Body of pancreas (tissue), 4 donors: ENCODE measurements around the gene SLC6A20. TPM values are rescaled to one million over a fixed set of nuclear protein-coding genes. Genes with fewer than 3 reads are reported as not detected.
A peak's percentile ranks its signal among the peaks of the same experiment; 100 is the strongest.

Source experiments
- ATAC-seq: fragments of 150-250 bp; one replicate; pipeline ENCODE4 v1.9.1; 2016
- DNase-seq, 4 donors: peaks; one replicate each; pipeline ENCODE4 v3.0.0-alpha.2; 2019
- H3K27ac ChIP-seq, 4 donors: fragments of 200-600 bp; sonication (generic); 1 replicate in 3 of 4; 2 replicates in 1 of 4; pipeline versions ENCODE4 v1.5.1 to v1.6.1; 2016 to 2019; ENCODE audit warnings: mild to moderate bottlenecking in 1 of 4, mixed read lengths in 1 of 4, moderate library complexity in 1 of 4
- H3K27me3 ChIP-seq, 2 donors: fragments of 200-600 bp; sonication (generic); one replicate each; pipeline ENCODE4 v1.6.0; 2016; ENCODE audit warnings: mild to moderate bottlenecking in 1 of 2
- H3K36me3 ChIP-seq, 2 donors: fragments of 200-600 bp; sonication (generic); replicated peaks in 1 of 2; 2 replicates each; pipeline ENCODE4 v1.5.1; 2016; ENCODE audit warnings: low read depth in 2 of 2; ENCODE audit not compliant: insufficient read depth in 1 of 2
- H3K4me1 ChIP-seq: fragments of 200-600 bp; sonication (generic); one replicate; pipeline ENCODE4 v1.6.0; 2016
- H3K4me3 ChIP-seq, 2 donors: fragments of 200-600 bp; sonication (generic); 1 replicate in 1 of 2; 2 replicates in 1 of 2; pipeline ENCODE4 v1.5.1; 2016 to 2019
- H3K9me3 ChIP-seq, 3 donors: fragments of 200-600 bp; sonication (generic); 1 replicate in 2 of 3; 2 replicates in 1 of 3; pipeline ENCODE4 v1.5.1; 2016
- POLR2A ChIP-seq, 3 donors: fragments of 450-650 bp; IDR thresholded peaks; one replicate each; pipeline ENCODE4 v1.6.1; 2016; ENCODE audit warnings: antibody characterized with exemption in 3 of 3, mild to moderate bottlenecking in 2 of 3
- WGBS, 2 donors: methylation state at CpG; one replicate each; pipeline ENCODE4 v1.1.5; 2017; 5-methylcytosine and 5-hydroxymethylcytosine counted together
- intact Hi-C: fragments of 100-400 bp; cut with DNase I; formaldehyde crosslinking; loops from one replicate; pipeline ENCODE4 v1.15.1; 2023
- total RNA-seq, 2 donors: library from RNA; depleted of rRNA; stranded (reverse); fragments of >200 nt; gene quantifications; one replicate each; pipeline ENCODE4 v1.1.0, GENCODE V29; 2016
- TF ChIP-seq, protein P1 (sequence below), 7 experiments: fragments of 450-650 bp in 4 of 7; fragments of 200-600 bp in 3 of 7; sonication (generic) in 3 of 7; IDR thresholded peaks; one replicate each; pipeline ENCODE4 v1.5.1; 2016 to 2019; ENCODE audit warnings: antibody characterized with exemption in 7 of 7

Gene SLC6A20
- total RNA-seq, 2 donors from 2014 or later = 4.7 to 5.3 TPM

DNA sequence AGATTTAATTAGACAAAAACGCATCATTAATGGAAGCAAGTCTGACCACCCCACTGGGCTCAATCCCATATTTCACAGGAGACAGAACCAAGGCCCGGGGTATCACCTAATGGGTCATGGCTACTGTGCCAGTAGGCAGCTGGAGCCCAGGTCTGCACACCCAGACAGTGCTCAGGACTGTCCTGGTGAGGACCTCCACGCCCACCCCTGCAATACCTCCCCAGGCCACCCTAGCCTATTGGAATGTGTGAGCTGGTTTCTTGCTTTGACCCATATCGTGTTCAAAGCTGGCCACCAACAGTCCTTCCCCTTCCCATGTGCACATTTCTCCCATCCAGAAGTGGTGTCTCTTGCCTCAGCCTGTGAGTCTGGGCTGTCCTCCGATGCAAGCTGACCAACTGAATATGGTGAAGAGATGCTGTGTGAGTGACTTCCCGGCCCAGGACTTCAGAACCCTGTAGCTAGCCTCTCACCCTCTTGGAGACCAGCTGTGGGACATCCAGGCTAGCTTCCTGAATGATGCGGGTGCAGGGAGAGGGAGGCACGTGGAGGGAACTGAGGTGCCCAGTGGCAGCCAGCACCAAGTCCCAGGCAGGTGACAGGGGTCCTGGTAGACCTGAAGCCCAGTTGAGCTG, 19.1 kb downstream of the SLC6A20 start:
- ATAC-seq (no peak), DNase-seq (no peak)
- H3K36me3 ChIP-seq = no peaks in the 10 kb centered on the region
- TF ChIP-seq POLR2A (IDR thresholded peaks at IDR 0.05) = no peak
- TF ChIP-seq, protein P1, sequence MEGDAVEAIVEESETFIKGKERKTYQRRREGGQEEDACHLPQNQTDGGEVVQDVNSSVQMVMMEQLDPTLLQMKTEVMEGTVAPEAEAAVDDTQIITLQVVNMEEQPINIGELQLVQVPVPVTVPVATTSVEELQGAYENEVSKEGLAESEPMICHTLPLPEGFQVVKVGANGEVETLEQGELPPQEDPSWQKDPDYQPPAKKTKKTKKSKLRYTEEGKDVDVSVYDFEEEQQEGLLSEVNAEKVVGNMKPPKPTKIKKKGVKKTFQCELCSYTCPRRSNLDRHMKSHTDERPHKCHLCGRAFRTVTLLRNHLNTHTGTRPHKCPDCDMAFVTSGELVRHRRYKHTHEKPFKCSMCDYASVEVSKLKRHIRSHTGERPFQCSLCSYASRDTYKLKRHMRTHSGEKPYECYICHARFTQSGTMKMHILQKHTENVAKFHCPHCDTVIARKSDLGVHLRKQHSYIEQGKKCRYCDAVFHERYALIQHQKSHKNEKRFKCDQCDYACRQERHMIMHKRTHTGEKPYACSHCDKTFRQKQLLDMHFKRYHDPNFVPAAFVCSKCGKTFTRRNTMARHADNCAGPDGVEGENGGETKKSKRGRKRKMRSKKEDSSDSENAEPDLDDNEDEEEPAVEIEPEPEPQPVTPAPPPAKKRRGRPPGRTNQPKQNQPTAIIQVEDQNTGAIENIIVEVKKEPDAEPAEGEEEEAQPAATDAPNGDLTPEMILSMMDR (IDR thresholded peaks at IDR 0.05) = no peak
- H3K4me3 ChIP-seq = no peak overlapping the region
- H3K4me1 ChIP-seq = peaks cover 7% of the 10 kb centered on the region
- no peaks in the 10 kb centered on the region for H3K27me3 ChIP-seq
- intact Hi-C loops = no loop called here
- no peak overlapping the region for H3K27ac ChIP-seq
- no peaks in the 10 kb centered on the region for H3K9me3 ChIP-seq
- 72 to 84% methylated on average over 6 to 8 of the region's 8 CpGs for WGBS, 2 donors

DNA sequence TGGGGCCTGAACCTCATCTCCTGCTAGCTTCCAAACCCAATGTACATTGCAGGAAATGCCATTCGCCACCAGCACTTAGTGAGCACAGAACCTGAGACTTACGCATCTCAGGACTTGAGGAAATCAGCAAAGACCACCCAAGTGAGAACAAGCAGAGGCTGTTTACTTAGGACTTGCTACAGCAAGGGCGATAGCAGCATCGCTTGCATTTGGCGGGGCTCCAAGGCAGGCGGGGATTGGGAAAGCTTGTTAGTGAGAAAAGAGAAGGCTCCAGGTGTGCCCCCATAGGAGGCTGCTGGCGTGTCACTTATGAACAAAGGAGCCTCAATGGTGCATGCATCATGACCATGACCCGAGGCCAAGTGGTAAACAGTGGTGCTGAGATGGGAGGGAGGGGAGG, 19.7 kb downstream of the SLC6A20 start:
- DNase-seq = peak in 1 of 4 donors; percentile 24
- Histone ChIP-seq H3K36me3 (no peaks in the 10 kb centered on the region), H3K9me3 (no peaks in the 10 kb centered on the region), H3K27me3 (no peaks in the 10 kb centered on the region), H3K4me1 (peaks cover 7% of the 10 kb centered on the region), H3K4me3 (no peak overlapping the region), H3K27ac (no peak overlapping the region)
- intact Hi-C loops = no loop called here
- ATAC-seq = no peak
- WGBS, 2 donors = 61 to 64% methylated on average over 7 to 8 of the region's 8 CpGs
- TF ChIP-seq, protein P1 (IDR thresholded peaks at IDR 0.05) = no peak
- TF ChIP-seq POLR2A (IDR thresholded peaks at IDR 0.05) = no peak

DNA sequence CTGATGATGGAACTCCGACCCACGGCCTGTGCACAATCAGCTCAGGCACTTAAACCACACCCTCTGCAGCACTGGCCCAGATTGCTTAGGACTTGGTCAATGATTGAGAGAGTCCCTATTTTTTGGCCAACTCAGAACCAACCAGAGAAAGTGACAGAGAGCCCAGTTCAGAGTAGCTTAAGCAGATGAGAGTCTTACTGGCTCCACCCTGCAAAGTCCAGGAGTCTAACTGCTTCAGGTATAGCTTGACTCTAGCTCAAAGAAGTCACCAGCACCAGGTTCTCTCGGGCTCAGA, 20.1 kb downstream of the SLC6A20 start:
- H3K9me3 ChIP-seq = no peaks in the 10 kb centered on the region
- DNase-seq = no peak
- H3K4me3 ChIP-seq = no peak overlapping the region
- no peaks in the 10 kb centered on the region for H3K27me3 ChIP-seq
- no peak for TF ChIP-seq POLR2A (IDR thresholded peaks at IDR 0.05)
- TF ChIP-seq, protein P1 (IDR thresholded peaks at IDR 0.05) = no peak
- intact Hi-C loops = no loop called here
- peaks cover 7% of the 10 kb centered on the region for H3K4me1 ChIP-seq
- no peaks in the 10 kb centered on the region for H3K36me3 ChIP-seq
- WGBS, 2 donors = 63 to 79% methylated on average over 1 to 3 of the region's 3 CpGs
- ATAC-seq = no peak
- no peak overlapping the region for H3K27ac ChIP-seq

DNA sequence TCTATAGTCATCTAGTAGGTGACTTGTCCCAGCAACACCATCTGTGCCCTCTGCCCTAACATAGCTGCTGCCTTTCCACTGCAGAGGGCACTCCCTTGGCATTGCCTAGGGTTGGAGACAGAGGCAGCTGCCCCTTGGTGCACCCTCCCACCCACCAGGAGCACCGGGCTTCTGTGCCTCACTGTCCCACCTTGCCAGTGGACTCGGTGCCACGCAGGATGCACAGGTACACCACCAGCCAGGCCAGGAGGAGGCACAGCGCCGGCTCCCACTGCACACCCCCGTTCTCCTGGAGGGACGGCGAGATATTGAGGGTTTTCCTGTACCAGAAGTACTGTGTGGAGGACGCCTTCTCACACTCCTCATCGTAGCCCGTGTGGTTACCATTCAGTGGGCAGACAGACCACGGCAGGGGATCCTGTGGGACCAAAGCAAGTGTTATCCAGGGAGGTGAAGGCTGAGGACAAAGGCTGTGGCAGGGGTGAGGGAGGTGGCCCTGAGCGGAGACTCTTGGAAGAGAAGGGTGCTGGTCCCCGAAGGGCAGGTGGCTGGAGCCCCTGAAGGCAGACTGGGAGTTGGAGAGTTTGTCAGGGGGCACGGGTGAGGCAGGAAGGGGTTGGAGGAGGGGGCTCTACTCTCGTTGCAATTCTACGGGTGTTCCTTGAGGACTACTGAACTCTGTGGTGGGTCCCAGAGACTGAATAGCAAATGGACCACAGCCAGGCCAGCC, 20.6 kb downstream of the SLC6A20 start:
- DNase-seq (no peak), ATAC-seq (no peak)
- no peak overlapping the region for H3K4me3 ChIP-seq
- 81 to 89% methylated on average over 6 to 17 of the region's 17 CpGs for WGBS, 2 donors
- TF ChIP-seq, protein P1 (IDR thresholded peaks at IDR 0.05) = no peak
- no peak for TF ChIP-seq POLR2A (IDR thresholded peaks at IDR 0.05)
- H3K9me3 ChIP-seq = no peaks in the 10 kb centered on the region
- intact Hi-C loops = no loop called here
- H3K27me3 ChIP-seq = no peaks in the 10 kb centered on the region
- H3K27ac ChIP-seq = no peak overlapping the region
- no peaks in the 10 kb centered on the region for H3K36me3 ChIP-seq
- peaks cover 7% of the 10 kb centered on the region for H3K4me1 ChIP-seq
